Activated CD4-positive, alpha-beta T cell treated with anti-CD3 and anti-CD28 coated beads, Interleukin-2, amount 50 U/mL, for 24 hours (primary cell): ENCODE measurements around the gene DCUN1D3.
A peak's percentile ranks its signal among the peaks of the same experiment; 100 is the strongest.
"Not testable (repeated sequence)": the region's sequence is repeated elsewhere in the genome, so short reads cannot be mapped to it uniquely, and the experiment has no call there.

Source experiments
- DNase-seq, 2 donors: peaks; one replicate each; pipeline ENCODE4 v3.0.0-alpha.2; 2020; ENCODE audit warnings: low read depth in 1 of 2, low spot score in 1 of 2

Gene DCUN1D3

GRCh38 chr16:20833086-20833485 lies 67.1 kb downstream of the DCUN1D3 start:
- DNase-seq = no peak

DNA sequence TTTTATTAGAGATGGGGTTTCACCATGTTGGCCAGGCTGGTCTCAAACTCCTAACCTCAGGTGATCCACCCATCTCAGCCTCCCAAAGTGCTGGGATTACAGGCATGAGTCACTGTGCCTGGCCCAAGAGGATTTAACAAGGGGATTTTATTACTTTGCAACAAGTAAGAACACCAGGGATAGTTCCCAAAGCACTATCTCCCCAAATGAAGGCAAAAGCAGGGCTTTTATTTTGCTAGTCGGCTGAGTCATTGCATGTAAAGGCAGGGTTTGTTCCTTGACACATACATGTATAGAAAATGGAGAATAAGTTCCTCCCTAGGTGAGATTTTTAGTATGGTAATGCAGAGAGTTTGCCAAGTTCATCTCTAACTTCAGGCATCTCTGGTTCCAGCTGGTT lies 69.8 kb downstream of the DCUN1D3 start:
- no peak for DNase-seq

GRCh38 chr16:20829536-20829935 lies 70.6 kb downstream of the DCUN1D3 start:
- no peak for DNase-seq

DNA sequence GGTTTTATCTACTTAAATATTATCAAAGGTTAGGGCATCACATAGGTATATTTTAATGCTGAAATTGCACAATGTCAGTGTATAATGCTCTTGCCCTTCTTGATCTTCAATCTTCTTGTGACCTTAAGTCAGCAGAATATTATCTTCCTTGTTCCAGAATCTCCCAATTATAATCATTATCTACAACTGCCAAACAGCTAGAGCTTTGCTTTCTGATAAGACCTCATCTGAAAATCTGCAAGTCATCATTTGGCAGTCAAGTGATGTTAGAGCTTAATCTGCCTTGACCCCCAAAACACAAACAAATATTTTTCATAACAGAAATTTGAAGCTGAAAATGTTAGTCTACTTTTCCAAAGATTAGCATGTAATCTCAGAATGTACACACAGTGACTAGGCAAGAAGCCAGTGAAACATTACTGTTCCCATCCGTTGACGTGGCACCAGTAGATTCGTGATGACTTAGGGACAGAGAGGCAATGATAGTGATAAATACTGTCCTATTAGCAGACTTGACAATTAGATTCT lies 74.1 kb downstream of the DCUN1D3 start:
- DNase-seq = no peak

- DNase-seq = no peak
Measured at GRCh38 chr16:20822521-20823325, 77.4 kb downstream of the DCUN1D3 start.

DNA sequence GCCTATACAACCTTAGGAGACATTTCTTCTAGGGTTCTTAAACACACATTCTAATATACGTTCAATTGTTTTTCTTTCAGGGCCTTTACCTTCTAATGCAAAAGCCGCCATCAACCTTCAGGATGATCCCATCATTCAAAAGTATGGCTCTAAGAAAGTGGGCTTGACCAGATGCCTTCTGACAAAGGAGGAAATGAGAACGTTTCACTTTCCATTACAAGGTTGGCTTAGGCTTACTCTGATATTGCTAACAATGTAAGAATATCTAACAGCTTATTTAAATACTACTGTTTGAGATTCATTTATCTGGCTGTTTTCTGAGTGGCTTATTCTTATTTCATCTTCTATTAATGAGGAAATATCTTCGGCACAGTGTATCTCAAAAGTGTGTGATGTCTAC lies 78.5 kb downstream of the DCUN1D3 start:
- no peak for DNase-seq

- no peak for DNase-seq
Measured at GRCh38 chr16:20818929-20819585, 81.1 kb downstream of the DCUN1D3 start.

GRCh38 chr16:20814784-20815183 lies 85.4 kb downstream of the DCUN1D3 start:
- DNase-seq = no peak

- no peak for DNase-seq
Measured at GRCh38 chr16:20812510-20812909, 87.6 kb downstream of the DCUN1D3 start.

DNA sequence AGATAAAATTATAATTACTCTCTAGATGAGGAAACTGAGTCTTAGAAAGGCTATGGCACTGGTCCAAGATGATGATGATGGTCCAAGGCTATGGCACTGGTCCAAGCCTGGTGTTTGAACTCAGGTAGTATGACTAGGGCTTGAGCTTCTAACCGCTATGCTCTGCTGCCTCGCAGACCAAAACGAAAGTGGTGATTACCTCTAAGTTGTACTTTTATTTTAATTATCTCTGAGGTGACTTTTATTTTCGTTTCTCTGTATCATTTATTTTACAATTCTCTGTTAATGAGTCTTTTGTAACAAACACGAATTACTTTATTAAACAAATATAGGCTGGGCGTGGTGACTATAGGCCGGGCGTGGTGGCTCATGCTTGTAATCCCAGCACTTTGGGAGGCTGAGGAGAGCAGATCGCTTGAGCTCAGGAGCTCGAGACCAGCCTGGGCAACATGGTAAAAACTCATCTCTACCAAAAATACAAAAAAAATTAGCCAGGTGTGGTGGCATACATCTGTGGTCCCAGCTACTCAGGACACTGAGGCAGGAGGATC lies 88.2 kb downstream of the DCUN1D3 start:
- no peak for DNase-seq

DNA sequence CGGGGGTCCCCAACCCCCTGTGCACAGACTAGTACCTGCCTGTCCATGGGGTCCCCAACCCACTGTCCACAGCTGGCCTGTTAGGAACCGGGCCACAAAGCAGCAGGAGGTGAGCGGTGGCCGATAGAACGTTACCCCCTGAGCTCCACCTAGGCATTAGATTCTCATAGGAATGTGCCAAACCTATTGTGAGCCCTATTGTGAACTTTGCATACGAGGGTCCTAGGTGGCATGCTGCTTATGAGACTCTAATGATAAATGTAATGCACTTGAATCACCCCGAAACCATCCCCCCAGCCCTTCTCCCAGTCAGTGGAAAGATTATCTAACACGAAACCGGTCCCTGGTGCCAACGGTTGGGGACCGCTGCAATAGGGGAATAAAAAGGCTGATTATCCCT lies 92.3 kb downstream of the DCUN1D3 start:
- no peak for DNase-seq

- DNase-seq = peak; percentile 52 to 73
Measured at GRCh38 chr16:20806168-20807050, 93.7 kb downstream of the DCUN1D3 start, which contains the start of the genes ERI2 and REXO5. TSS of gene ERI2 (minus strand) at chr16:20806472. CDS start at chr16:20806430, 42 bp downstream. TSS of gene REXO5 (plus strand) at chr16:20806527. CDS start at chr16:20806954, 427 bp downstream.

DNA sequence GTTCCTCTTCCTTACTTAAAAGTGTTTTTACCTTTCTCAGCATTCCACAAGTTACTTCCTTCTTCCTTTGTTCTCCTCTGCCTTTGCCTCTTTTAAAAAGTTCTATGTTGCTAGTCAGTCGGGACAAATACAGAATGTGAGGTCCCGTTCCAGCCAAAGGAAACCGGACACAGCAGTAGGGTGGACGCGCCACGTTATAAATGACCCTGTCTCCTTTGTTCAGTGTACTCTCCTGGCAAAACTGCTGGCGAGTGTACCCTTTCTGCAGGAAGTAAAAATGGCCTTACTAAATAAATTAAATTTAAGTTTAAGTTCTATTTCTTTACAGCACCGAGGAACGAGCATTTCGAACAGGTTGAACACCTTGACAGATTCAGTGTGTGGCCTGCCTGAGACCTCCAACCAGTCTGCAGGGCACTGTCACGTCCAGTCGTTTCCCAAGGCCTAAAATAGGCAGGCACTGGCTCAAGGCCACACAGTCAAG lies 94.4 kb downstream of the DCUN1D3 start:
- not testable (repeated sequence) for DNase-seq
